C1 segment of cervical spinal cord (tissue), 14 donors: ENCODE data around the gene MYOF.
"Not testable (repeated sequence)": the region's sequence is repeated elsewhere in the genome, so short reads cannot be mapped to it uniquely, and the experiment has no call there.

Source experiments
- DNase-seq, 14 donors: peaks; one replicate each; lab custom pipeline; 2025; lab: John Stamatoyannopoulos, UW

MYOF gene

GRCh38 chr10:93434991-93435491 is 47.1 kb downstream of the MYOF start:
- no peak for DNase-seq

GRCh38 chr10:93431361-93431760 is 50.8 kb downstream of the MYOF start:
- DNase-seq: no peak

- DNase-seq: no peak
Measured at GRCh38 chr10:93425861-93426260, 56.3 kb downstream of the MYOF start.

GRCh38 chr10:93422118-93422517 is 60.0 kb downstream of the MYOF start:
- no peak for DNase-seq

GRCh38 chr10:93420944-93421825 is 60.9 kb downstream of the MYOF start:
- no peak for DNase-seq

- DNase-seq: peak in 1 of 14 donors; percentile 57
Measured at GRCh38 chr10:93420091-93420490, 62.0 kb downstream of the MYOF start.

- not testable (repeated sequence) for DNase-seq
Measured at GRCh38 chr10:93419016-93419415, 63.1 kb downstream of the MYOF start.

- DNase-seq: no peak
Measured at GRCh38 chr10:93417921-93418320, 64.2 kb downstream of the MYOF start.

- peak in 6 of 14 donors; percentile 4 to 65 (median 28) for DNase-seq
Measured at GRCh38 chr10:93417266-93417665, 64.9 kb downstream of the MYOF start.

GRCh38 chr10:93416824-93417223 is 65.3 kb downstream of the MYOF start:
- no peak for DNase-seq

- DNase-seq: no peak
Measured at GRCh38 chr10:93415693-93416092, 66.4 kb downstream of the MYOF start.

GRCh38 chr10:93413252-93413689 is 68.9 kb downstream of the MYOF start:
- peak in 2 of 14 donors; percentile 12 for DNase-seq

- peak in 3 of 14 donors; percentile 10 to 24 (median 17) for DNase-seq
Measured at GRCh38 chr10:93412801-93413200, 69.3 kb downstream of the MYOF start.

GRCh38 chr10:93410697-93411348 is 71.3 kb downstream of the MYOF start:
- DNase-seq: no peak

- no peak for DNase-seq
Measured at GRCh38 chr10:93408783-93409182, 73.4 kb downstream of the MYOF start.

- no peak for DNase-seq
Measured at GRCh38 chr10:93406364-93407145, 75.6 kb downstream of the MYOF start.

- no peak for DNase-seq
Measured at GRCh38 chr10:93404048-93404354, 78.1 kb downstream of the MYOF start.

GRCh38 chr10:93403152-93404047 is 78.7 kb downstream of the MYOF start:
- DNase-seq: no peak

GRCh38 chr10:93402192-93402591 is 79.9 kb downstream of the MYOF start:
- no peak for DNase-seq

- no peak for DNase-seq
Measured at GRCh38 chr10:93398528-93398927, 83.6 kb downstream of the MYOF start.

GRCh38 chr10:93397020-93397419 is 85.1 kb downstream of the MYOF start:
- DNase-seq: no peak
